Muscle of arm (tissue), 12 donors: Measurements from ENCODE around the gene RHOA. TPM values are rescaled to one million over a fixed set of nuclear protein-coding genes. Genes with fewer than 3 reads are reported as not detected.
"Not testable (repeated sequence)": the region's sequence is repeated elsewhere in the genome, so short reads cannot be mapped to it uniquely, and the experiment has no call there.

Experiments
- DNase-seq: peaks from one replicate; pipeline ENCODE4 v3.0.0-alpha.2; 2013
- polyA plus RNA-seq, 12 donors: library from polyadenylated mRNA; unstranded; fragments of 120-200 nt; gene quantifications; one replicate each; pipeline ENCODE4 v1.2.1, GENCODE V29; 2013; ENCODE audit not compliant: insufficient read length in 12 of 12

RHOA gene
- polyA plus RNA-seq, 12 donors = 408 to 715 (median 447) TPM

DNA sequence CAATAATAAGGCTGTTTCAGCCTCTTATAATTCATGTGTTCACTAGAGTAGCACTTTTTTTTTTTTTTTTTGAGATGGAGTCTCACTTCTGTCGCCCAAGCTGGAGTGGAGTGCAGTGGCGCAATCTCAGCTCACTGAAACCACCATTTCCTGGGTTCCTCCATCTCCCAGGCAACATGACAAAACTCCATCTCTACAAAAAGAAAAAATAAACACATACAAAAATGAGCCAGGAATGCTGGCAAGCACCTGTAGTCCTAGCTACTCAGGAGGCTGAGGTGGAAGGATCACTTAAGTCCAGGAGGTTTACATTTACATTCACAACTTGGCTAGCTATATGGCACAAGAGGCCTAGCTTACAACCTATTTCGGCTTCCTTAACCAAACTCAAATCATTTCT lies 78.7 kb downstream of the RHOA start:
- no peak for DNase-seq

DNA sequence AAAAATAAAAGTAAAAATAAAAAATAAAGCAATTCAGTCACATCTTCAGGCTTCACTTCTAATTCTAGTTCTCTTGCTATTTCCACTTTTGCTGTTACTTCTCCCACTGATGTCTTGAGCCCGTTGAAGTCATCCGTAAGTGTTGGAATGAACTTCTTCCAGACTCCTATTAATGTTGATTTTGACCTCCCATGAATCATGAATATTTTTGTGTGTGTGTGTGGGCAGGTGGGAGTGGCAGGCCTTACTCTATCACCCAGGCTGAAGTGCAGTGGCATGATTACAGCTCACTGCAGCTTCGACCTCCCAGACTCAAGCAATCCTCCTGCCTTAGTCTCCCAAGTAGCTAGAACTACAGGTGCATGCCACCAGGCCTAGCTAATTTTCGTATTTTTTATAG lies 82.6 kb downstream of the RHOA start:
- no peak for DNase-seq

DNA sequence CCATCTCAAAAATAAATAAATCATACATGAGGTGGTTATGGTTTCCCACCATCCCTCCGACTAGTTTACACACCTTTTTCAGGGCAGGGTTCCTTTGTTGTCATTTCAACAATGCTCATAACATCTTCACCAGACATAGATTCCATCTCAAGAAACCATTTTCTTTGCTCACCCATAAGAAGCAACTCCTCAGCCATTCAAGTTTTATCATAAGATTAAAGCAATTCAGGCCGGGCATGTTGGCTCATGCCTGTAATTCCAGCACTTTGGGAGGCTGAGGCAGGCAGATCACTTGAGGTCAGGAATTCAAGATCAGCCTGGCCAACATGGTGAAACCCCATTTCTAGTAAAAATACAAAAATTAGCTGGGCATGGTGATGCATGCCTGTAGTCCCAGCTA lies 83.4 kb downstream of the RHOA start:
- DNase-seq = not testable (repeated sequence)

DNA sequence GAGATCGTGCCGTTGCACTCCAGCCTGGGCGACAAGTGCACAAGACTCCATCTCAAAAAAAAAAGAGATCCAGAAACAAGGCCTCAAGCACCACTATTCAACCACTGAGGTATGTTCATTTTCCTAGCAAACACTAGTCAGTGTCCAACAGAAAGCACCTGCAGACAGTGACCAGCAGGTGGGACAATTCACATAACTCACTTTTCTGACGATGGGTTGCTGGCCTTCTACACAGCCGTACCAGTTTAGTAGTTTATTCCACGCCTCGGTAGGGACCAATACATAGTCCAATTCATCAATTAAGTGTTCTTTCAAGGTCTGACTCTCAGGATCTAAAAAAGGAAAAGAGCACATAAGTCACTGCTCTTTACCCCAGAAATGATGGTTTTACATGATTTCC lies 84.3 kb downstream of the RHOA start:
- no peak for DNase-seq

DNA sequence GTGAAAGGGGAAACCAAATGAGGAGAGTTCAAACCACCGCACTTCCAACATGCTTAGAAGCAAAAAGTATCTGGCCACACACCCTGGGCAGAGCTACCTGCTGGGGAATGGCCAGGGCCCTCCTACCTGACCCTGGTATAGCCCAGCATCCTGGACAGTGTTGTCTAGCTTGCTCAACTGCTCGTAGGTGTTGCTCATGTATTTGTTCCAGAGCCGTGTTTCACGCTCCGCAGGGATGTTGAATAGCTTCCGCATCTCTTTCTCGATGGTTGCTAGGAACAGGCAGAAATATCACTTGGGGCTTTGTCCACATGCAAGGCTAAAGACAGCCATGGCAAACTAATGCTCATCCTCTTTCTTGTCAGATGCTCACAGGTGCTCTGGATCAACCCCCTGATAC lies 87.0 kb downstream of the RHOA start:
- no peak for DNase-seq

DNA sequence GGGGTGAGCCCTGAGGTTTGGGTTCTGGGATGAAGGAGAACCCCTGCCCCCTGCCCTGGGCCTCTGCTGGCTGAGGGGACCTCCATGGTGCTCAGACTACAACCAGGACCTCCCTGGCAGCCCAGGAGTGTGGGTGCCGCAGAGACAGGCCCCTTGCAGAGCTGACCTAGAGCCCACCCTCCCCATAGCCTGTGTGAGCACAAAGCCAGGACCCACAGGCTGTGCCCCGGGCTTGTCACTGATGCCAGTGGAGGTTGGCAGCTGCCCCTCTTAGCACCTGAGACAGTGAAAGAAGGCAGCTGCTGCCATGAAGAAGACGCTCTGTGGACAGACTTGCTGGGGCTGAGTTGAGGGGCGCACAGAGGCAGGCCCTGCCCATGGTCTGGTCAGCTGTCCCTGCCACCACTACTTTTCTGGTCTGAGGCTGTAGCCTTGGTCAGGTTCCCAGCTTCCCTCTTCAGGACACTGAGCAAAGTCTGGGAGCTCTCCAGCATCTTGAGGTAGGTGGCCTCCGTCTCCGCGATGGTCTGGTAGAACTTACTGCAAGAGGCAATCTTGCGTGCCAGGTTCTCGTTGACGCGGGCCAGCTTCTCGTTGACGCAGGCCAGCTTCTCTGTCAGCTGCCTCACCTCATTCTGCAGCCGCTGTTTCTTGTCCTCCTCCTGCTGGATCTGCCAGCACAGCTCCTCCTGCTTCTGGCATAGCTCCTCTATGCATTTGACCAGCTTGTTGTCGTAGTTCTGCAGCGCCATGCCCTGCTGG lies 94.9 kb downstream of the RHOA start:
- DNase-seq = no peak

DNA sequence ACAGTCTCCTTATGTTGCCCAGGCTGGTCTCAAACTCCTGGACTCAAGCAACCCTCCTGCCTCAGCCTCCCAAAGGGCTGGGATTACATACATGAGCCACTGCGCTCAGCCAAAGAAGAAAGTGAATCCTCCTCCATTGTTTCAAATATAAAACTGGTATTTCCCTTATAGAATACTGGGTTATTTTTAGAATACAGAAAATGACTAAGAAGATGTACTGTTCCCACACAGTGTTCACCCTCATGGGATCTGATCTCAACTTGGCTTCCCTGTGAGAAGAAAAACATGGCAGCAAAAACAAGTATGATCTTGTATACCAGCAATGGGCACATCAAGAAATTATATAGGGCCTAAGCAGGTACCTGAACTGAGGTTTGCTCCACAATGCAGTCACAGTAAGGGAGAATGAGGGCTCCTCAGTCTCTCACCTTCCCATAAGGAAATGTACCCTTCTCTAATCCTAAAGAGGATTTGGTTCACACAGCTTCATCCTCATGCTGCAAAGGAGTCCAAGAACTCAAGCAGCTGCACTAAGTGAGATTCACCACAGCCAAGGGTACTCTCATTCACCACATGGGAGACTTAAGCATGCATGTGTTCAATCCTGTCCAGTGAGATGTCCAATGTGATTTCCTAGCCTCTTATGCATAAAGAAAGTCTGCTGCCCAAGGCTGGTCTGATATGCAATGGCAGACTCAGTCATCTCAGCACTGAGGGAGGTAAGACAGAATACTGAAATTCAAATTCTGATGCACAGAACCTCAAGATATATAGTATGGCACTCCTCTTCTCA lies 97.7 kb downstream of the RHOA start:
- no peak for DNase-seq

DNA sequence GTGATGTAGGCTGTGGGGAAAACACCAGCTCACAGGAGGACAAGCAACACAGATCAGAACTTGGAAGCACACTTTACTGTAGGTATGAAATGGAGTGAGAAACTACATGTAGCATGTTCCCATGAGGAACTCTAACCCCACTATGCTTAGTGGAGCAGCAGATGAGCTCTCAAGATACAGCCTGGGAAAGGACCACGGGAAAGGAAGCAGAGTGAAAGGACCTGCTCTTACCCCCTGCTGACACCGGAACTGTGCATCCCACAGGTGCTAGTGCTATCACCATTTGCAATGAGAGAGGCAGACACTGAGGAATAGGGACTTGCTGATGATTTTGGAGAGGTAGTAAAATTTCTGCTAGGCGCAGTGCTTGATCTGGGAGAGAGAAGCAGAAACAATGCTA lies 100.5 kb downstream of the RHOA start:
- no peak for DNase-seq

DNA sequence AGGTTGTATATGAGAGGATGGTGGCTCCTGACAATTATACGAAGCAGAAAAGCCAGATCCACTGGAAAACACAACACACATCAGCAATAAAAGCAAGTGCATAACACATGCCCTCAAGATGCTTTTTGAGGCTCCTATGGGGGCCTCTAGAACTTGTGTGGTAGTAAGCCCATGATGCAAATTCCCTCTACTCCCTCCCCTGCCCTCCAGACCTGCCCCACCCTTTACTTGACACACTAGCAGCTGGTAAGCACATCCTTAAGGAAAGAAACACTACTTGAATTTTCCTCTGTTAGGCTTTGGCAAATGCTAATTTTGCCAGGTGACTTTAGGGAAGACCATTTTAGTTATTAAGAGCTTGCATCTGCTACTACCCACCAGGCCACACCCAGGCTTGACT lies 101.1 kb downstream of the RHOA start:
- no peak for DNase-seq

Other genes starting within 250 kb of the RHOA start
- gene CCDC71, start 245.6 kb downstream of the RHOA start, polyA plus RNA-seq = 10 to 100 TPM in 11 of 12 donors, not detected in 1; 11.5 to 24.0 (median 14.5) TPM
- 100 to 1,000 TPM in 2 of 12 donors, 10 to 100 TPM in 9, not detected in 1; 44.8 to 128 (median 84.8) TPM for gene KLHDC8B, start 240.4 kb downstream of the RHOA start, polyA plus RNA-seq
- 10 to 100 TPM in 4 of 12 donors, 1 to 10 TPM in 7, not detected in 1; 4.1 to 17.3 (median 8.5) TPM for gene C3orf62, start 134.7 kb downstream of the RHOA start, polyA plus RNA-seq
- 10 to 100 TPM in 11 of 12 donors, not detected in 1; 37.9 to 70.5 (median 46.8) TPM for gene USP4, start 71.9 kb downstream of the RHOA start, polyA plus RNA-seq
- gene GPX1, start 53.6 kb downstream of the RHOA start, polyA plus RNA-seq = 100 to 1,000 TPM in 8 of 12 donors, 10 to 100 TPM in 3, not detected in 1; 76.6 to 197 (median 105) TPM
- gene TCTA, start 447 bp upstream of the RHOA start, polyA plus RNA-seq = 10 to 100 TPM in 11 of 12 donors, not detected in 1; 14.2 to 32.4 (median 18.0) TPM
- gene AMT, start 10.5 kb upstream of the RHOA start, polyA plus RNA-seq = 10 to 100 TPM in 6 of 12 donors, 1 to 10 TPM in 5, not detected in 1; 7.0 to 20.4 (median 11.5) TPM
- 10 to 100 TPM in 11 of 12 donors, not detected in 1; 11.1 to 22.8 (median 16.7) TPM for gene NICN1, start 17.3 kb upstream of the RHOA start, polyA plus RNA-seq
- 100 to 1,000 TPM in 11 of 12 donors, not detected in 1; 108 to 281 (median 232) TPM for gene DAG1, start 58.3 kb upstream of the RHOA start, polyA plus RNA-seq
- gene BSN, start 142.5 kb upstream of the RHOA start, polyA plus RNA-seq = 1 to 10 TPM in 6 of 12 donors, under 1 TPM in 5, not detected in 1; 0.43 to 1.5 (median 1.2) TPM